Stimulated activated CD4-positive, alpha-beta T cell treated with anti-CD3 and anti-CD28 coated beads, Interleukin-1b, Interleukin-23, amount 100 ng/mL, for 48 hours (primary cell): ENCODE measurements around the gene MT1X.
"Not testable (repeated sequence)": the region's sequence is repeated elsewhere in the genome, so short reads cannot be mapped to it uniquely, and the experiment has no call there.

Source experiments
- DNase-seq: peaks from one replicate; pipeline ENCODE4 v3.0.0-alpha.2; 2020

MT1X gene

DNA sequence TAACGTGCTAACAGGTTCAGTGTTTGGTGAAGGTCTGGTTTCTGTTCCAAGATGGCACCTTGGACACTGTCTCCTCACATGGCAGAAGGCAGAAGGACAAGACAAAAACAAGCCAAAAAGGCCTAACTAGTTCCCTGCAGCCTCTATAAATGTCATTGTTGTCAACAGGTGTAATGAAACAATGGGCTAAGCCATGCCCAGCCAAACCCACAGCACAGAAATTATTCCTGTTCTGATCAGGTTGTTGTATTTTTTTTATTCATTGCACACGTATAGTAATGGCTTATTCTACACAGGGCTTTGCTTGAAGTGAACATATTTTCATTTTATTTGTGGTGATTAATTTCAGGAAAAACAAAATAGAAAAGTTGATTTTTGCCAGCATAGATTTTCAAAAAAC lies 31.5 kb downstream of the MT1X start:
- DNase-seq: no peak

DNA sequence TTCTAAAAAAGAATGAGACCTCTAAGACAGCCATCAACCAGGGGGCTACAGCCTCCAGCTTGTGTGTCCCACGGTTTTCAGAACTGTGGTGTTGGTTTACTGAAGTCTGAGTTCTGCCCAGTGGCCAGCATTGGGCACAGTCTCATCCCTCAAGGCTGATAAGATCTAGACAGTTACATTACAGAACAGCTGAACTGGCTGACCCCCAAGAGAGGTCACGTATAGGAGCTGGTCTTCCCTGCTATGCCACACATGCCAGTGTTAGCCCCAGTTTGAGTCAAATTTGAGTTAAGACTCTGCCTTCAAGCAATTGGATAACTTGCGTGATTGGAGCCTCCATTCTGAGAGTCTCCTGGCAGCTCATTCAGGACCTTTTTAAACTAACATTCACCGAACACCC lies 32.9 kb downstream of the MT1X start:
- no peak for DNase-seq

DNA sequence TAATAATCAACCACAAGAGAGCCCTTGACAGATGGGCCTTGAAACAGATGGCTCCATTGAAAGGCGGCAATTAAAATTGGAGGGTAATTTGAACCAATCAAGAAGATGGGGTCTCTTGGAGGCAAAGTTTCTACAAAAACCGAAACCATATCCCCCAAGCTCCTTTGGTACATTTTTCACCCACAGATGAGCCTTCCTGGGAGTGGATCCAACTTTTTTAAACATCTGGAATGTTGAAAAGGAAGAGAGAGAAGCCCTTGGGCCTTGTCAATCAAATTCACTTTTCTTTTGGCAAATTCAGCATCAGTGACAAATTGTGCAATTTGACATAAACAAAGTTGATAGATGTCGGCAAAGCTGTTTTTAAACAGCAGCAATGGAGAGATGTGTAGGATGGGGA lies 34.5 kb downstream of the MT1X start:
- no peak for DNase-seq

DNA sequence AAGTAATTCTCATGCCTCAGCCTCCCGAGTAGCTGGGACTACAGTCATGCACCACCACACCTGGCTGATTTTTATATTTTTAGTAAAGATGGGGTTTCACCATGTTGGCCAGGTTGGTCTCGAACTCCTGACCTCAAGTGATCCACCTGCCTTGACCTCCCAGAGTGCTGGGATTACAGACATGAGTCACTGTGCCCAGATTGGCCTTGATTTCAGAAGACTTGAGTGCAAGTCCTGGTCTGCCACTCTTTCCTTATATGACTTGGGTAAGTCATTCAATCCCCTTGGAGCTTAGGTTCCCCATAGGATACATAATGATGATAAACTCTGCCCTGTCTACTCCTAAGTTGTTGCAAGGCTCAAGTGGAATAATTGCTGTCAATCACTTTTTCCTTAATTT lies 35.3 kb downstream of the MT1X start:
- not testable (repeated sequence) for DNase-seq

DNA sequence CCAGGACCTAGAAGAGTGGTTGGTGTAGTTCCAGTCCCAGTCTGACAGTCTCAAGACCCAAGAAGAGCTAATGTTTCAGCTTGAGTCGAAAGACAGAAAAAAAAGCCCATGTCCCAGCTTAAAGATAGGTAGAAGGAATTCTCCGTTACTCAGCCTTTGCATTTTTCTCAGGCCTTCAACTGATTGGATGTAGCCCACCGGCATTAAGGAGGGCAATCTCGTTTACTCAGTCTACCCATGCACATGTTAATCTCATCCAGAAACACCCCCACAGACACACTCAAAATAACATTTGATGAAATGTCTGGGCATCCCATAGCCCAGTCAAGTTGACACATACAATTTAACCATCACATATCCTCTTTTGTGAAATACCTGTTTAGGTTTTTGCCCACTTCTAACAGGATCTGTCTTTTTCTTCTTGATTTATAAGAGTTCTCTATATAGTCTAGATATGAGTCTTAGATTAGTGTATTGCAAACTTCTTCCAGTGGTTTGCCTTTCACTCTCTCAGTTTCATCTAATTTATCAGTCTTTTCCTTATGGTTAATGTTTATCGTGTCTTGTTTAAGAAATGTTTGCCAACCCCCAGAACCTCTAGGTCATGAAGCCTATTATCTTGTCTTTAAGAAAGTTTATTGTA lies 40.1 kb downstream of the MT1X start:
- no peak for DNase-seq

DNA sequence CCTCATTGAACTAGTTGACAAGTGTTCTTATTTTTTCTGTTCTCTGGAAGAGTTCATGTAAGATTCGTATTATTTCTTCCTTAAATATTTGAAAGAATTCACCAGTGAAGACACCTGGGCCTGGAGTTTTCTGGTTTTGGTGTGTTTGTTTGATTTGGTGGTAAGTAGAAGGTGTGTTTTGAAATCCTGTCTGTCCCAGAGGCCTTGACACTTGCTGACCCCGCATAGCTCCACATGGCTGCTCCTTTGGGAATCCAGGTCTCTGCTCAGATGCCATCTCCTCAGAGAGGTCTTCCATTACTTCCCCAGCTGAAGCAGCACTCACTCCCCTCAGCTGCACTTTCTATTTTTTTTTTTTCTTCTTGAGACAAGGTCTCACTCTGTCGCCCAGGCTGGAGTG lies 41.9 kb downstream of the MT1X start:
- DNase-seq: no peak

DNA sequence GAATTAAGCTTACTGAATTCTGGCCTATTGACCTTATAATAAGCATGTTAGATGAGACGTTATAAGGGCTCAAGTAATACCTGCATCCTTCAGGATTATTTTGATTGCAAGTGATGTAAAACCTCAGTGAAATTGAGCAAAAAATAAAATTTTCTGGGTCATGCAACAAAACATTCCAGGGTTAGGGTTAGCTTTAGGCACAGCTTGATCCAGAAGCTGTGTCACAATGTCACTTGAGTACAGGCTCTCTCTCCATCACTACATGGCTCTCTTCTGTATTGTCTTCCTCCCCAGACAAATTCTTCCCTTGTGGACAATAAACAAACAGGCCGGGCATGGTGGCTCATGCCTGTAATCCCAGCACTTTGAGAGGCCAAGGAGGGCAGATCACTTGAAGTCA lies 44.0 kb downstream of the MT1X start:
- no peak for DNase-seq

DNA sequence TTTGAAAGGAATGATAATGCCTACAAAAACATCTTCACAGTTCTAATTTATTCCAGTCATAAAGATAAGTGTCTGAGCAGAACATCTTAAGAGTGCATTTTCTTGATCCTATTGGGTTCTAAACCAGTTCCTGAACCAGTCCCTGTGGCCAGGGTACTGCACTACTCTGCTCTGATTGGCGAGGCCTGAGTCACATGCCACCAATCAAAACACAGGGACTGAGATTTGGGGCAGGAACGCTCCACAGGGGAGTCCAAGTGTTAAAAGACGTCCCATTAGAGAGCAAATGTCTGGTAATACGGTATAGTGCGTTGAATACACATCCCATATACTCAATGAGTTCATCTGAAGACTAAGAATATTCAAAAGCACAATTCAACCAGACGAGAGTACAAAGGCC lies 44.7 kb downstream of the MT1X start:
- no peak for DNase-seq

DNA sequence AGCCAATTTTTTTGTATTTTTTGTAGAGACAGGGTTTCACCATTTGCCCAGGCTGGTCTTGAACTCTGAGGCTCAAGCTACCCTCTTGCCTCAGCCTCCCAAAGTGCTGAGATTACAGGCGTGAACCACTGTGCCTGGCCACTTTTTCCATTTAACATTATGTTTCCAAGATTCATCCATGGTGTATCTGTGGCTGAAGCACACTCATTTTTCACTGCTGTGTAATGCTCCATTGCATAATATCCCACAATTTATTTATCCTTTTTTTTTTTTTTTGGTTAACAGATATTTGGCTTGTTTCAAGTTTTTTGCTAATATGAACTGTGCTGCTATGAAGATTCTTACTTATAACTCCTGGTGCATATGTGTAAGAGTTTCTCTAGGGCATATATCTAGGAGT lies 45.8 kb downstream of the MT1X start:
- no peak for DNase-seq

DNA sequence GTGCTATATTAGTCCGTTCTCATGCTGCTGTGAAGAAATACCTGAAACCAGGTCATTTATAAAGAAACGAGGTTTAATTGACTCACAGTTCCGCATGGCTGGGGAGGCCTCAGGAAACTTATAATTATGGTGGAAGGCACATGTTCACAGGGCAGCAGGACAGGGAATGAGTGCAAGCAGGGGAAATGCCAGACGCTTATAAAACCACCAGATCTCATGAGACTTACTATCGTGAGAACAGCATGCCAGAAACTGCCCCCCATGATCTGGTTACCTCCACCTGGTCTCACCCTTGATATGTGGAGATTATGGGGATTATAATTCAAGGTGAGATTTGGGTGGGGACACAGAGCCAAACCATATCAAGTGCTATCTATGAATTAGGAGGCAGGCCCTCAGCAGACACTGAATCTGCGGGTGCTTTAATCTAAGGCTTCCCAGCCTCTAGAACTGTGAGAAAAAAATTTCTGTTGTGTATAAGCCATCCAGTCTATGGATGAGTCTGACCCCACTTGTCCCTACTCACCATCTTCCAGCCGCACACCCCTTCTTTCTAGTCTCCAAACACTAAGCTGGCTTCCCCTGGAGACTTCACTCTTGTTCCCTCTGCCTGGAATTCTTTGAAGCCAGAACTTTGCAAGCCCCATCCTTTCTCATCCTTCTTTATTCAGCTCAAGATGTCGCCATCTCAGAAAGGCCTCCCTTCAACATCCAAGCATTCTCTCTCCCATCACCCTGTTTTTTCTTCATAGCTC lies 46.9 kb downstream of the MT1X start:
- DNase-seq: no peak

DNA sequence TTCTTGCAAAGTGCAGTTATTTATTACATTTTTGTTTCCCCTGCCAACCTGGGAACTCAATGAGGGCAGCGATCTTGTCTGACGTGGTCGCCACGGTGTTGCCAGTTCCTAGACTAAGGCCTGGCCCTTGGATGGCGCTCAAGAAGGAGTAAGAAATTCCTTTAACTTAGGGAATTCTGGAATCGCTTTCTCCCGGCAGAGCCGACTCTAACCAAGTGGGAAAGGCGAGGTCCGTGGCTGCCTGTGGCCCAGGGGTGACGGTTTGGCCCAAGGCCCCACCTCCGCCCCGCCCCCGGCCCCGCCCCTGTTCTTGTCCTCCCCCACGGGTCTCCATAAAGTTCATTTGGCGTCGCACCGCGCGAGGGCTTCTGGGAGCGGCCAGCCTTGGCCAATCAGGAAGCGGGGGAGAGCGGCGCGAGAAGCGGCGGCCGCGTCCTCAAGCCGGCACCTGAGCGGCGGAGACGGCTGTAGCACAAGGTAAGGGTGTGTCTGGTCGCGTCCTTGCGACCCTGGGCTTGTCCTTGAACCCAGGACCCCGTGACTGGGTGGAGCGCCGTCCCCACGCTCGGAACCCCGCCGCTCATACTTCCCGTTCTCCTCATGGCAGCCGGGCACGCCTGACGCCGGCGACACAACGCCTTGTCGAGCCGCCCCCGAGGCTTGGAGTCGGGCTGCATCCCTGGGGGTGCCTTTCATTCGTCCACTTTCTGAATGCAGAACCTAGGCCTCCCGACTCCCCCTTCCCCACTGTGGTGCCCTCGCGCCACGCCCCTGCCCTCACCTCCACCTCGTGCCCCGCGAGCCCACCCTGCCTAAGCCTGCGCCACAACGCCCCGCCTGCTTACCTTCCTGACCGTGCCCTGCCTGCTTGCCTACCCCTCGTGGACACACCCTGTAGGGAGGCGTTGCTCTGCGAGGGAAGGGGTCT lies 47.7 kb downstream of the MT1X start, which contains the start of gene NUP93:
Gene NUP93 (plus strand): TSS at position 395 of the 928 bp plus-strand sequence. CDS start 18,119 bp downstream, outside the sequence.
- peak; percentile 91 for DNase-seq

DNA sequence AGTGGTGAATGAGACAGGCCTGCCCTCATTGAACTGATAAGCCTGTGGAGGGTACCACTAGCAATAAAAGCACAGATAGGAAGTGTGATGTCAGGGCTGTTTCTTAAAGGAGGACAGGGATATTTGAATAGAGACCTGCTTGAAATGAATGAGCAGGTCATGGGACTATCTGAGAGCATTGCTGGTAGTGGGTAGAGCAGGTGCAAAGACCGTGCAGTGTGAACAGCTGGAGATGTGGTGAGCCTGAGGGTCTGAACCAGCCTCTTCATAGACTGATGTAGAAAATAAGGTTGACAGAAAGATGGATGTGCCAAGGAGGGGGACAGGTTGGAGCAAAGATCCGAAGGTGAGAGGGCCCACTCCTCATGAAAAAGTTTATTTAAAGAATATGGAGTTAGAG lies 50.1 kb downstream of the MT1X start:
- no peak for DNase-seq

DNA sequence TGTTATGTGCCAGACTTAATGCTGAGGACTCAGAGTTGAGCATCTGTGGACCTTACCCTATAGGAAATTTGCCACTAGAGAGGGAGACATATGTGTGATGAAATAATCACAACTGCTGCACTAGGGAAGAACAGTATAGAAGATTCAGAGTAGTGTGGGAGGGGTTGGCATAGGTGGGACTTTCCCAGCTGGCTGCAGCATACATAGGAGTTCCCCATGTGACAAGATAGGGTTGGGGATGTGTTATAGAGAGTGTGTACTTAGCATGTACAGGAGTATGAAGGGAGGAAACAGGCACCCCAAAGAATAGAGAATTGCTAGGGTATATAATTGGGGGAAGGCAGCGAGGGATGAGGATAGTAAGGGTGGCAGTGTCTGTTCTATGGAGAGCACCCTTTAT lies 50.6 kb downstream of the MT1X start:
- DNase-seq: peak; percentile 42
